Neural crest cell (in vitro differentiated cells): ENCODE data around the gene CDC42BPB. TPM values are rescaled to one million over a fixed set of nuclear protein-coding genes. Genes with fewer than 3 reads are reported as not detected.
"Not testable (repeated sequence)": the region's sequence is repeated elsewhere in the genome, so short reads cannot be mapped to it uniquely, and the experiment has no call there.

ENCODE experiments used
- DNase-seq: peaks from one replicate; pipeline ENCODE4 v3.0.0; 2021; ENCODE audit warnings: low read depth, mixed read lengths, low spot score
- H3K27ac Mint-ChIP-seq: one replicate; pipeline ENCODE4 v1.8.0; 2021; ENCODE audit warnings: mild to moderate bottlenecking, mixed read lengths; ENCODE audit not compliant: unreplicated experiment
- H3K27me3 Mint-ChIP-seq: 2 replicates; pipeline ENCODE4 v1.8.0; 2021; ENCODE audit warnings: low read depth, mild to moderate bottlenecking, mixed read lengths
- H3K36me3 Mint-ChIP-seq: 2 replicates; pipeline ENCODE4 v1.8.0; 2021; ENCODE audit warnings: low read depth, mild to moderate bottlenecking, mixed read lengths
- H3K4me1 Mint-ChIP-seq: 2 replicates; pipeline ENCODE4 v1.8.0; 2021; ENCODE audit warnings: mixed read lengths
- H3K4me3 Mint-ChIP-seq: one replicate; pipeline ENCODE4 v1.8.0; 2021; ENCODE audit warnings: mild to moderate bottlenecking, mixed read lengths
- H3K9me3 Mint-ChIP-seq: 2 replicates; pipeline ENCODE4 v1.8.0; 2021; ENCODE audit warnings: mixed read lengths
- CTCF ChIP-seq: fragments of 200-600 bp; sonication (generic); conservative IDR thresholded peaks from 2 replicates; pipeline ENCODE4 v1.5.0; 2021; ENCODE audit warnings: antibody characterized with exemption, mild to moderate bottlenecking
- total RNA-seq: library from RNA; stranded (reverse); gene quantifications from 2 replicates; pipeline ENCODE4 v1.2.1, GENCODE V29; 2021

The CDC42BPB gene
- total RNA-seq, 1 donor from 2014 or later: 94.8 TPM

- Mint-ChIP-seq H3K4me3 (peak overlapping the region; percentile 88), H3K9me3 (no peaks in the 10 kb centered on the region), H3K27me3 (no peaks in the 10 kb centered on the region), H3K36me3 (no peaks in the 10 kb centered on the region), H3K27ac (peak overlapping the region; percentile 83), H3K4me1 (peaks cover 36% of the 10 kb centered on the region)
- no peak for TF ChIP-seq CTCF
- peak; percentile 45 for DNase-seq
These were observed 874 bp downstream of the CDC42BPB start for GRCh38 chr14:103056322-103057027.

GRCh38 chr14:103055695-103056094 is 1.7 kb downstream of the CDC42BPB start:
- Mint-ChIP-seq H3K36me3 (no peaks in the 10 kb centered on the region), H3K9me3 (no peaks in the 10 kb centered on the region), H3K27me3 (no peaks in the 10 kb centered on the region), H3K4me1 (peaks cover 36% of the 10 kb centered on the region), H3K27ac (no peak overlapping the region), H3K4me3 (peak overlapping the region; percentile 88)
- TF ChIP-seq CTCF: no peak
- DNase-seq: no peak

GRCh38 chr14:103052407-103052806 is 4.9 kb downstream of the CDC42BPB start:
- Mint-ChIP-seq H3K36me3 (no peaks in the 10 kb centered on the region), H3K27me3 (no peaks in the 10 kb centered on the region), H3K4me3 (peak overlapping the region; percentile 40), H3K27ac (no peak overlapping the region), H3K4me1 (peaks cover 27% of the 10 kb centered on the region), H3K9me3 (no peaks in the 10 kb centered on the region)
- TF ChIP-seq CTCF: no peak
- DNase-seq: no peak

- DNase-seq: no peak
- H3K4me1 Mint-ChIP-seq: peaks cover 30% of the 10 kb centered on the region
- H3K36me3 Mint-ChIP-seq: peaks cover 2% of the 10 kb centered on the region
- H3K9me3 Mint-ChIP-seq: no peaks in the 10 kb centered on the region
- H3K27ac Mint-ChIP-seq: no peak overlapping the region
- no peak for TF ChIP-seq CTCF
- H3K27me3 Mint-ChIP-seq: no peaks in the 10 kb centered on the region
- H3K4me3 Mint-ChIP-seq: no peak overlapping the region
These were observed 6.4 kb downstream of the CDC42BPB start for GRCh38 chr14:103050935-103051334.

- H3K27ac Mint-ChIP-seq, H3K9me3 Mint-ChIP-seq, H3K36me3 Mint-ChIP-seq: not testable (repeated sequence)
These were observed 9.9 kb downstream of the CDC42BPB start for GRCh38 chr14:103047453-103047852.

GRCh38 chr14:103045371-103045869 is 11.9 kb downstream of the CDC42BPB start:
- Mint-ChIP-seq H3K36me3 (peaks cover 19% of the 10 kb centered on the region), H3K4me3 (peak overlapping the region; percentile 24), H3K27ac (peak overlapping the region; percentile 16), H3K4me1 (peaks cover 28% of the 10 kb centered on the region), H3K9me3 (peaks cover 5% of the 10 kb centered on the region), H3K27me3 (no peaks in the 10 kb centered on the region)
- TF ChIP-seq CTCF: no peak
- no peak for DNase-seq

More at GRCh38 chr14:103047453-103047852, 9.9 kb downstream of the CDC42BPB start:
- H3K4me3 Mint-ChIP-seq, DNase-seq, H3K27me3 Mint-ChIP-seq: not testable (repeated sequence)
- H3K4me1 Mint-ChIP-seq: peaks cover 22% of the 10 kb centered on the region
